COLO668 (cell line): ENCODE measurements around the gene DTNBP1.

Experiments used
- DNase-seq: peaks from one replicate; lab custom pipeline; 2025; ENCODE audit not compliant: unreplicated experiment; lab: John Stamatoyannopoulos, UW

The DTNBP1 gene

GRCh38 chr6:15626878-15627674, 35.8 kb downstream of the DTNBP1 start:
- no peak for DNase-seq

- DNase-seq, result no peak
Measured at GRCh38 chr6:15626160-15626559, 36.7 kb downstream of the DTNBP1 start.

DNA sequence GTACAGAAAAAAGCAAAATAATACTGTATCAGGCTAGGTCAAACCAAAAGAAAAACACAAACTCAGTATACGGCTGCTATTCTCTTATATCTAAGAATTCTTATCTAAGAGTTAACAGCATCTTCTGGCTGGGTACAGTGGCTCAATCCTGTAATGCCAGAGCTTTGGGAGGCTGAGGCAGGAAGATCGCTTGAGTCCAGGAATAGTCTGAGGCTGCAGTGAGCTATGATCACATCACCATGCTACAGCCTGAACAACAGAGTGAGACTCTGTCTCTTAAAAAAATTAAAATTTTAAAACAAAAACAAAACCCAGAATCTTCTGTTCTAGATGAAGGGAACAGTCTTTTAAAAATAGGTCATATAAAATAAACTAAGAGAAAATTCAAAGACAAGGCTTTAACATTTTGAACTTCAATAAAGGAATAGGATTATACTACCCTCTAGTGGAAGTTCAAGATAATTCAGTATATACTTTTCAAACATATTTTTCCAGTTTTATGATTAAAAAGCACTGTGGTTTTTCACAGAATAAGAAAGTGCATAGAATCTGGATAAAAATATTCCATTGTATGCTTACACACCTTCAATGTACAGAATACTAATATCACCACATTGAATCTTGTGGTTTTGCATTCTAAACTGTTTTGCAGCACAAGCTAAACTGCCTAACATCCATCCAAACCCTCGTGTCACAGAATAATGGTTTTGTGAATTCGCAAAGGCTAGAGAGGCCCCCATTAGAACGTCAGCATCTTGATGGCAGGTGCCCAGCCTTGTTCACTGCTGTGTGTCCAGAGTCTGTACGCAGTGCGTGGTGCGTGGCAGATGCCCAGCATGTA, 39.3 kb downstream of the DTNBP1 start:
- no peak for DNase-seq

DNA sequence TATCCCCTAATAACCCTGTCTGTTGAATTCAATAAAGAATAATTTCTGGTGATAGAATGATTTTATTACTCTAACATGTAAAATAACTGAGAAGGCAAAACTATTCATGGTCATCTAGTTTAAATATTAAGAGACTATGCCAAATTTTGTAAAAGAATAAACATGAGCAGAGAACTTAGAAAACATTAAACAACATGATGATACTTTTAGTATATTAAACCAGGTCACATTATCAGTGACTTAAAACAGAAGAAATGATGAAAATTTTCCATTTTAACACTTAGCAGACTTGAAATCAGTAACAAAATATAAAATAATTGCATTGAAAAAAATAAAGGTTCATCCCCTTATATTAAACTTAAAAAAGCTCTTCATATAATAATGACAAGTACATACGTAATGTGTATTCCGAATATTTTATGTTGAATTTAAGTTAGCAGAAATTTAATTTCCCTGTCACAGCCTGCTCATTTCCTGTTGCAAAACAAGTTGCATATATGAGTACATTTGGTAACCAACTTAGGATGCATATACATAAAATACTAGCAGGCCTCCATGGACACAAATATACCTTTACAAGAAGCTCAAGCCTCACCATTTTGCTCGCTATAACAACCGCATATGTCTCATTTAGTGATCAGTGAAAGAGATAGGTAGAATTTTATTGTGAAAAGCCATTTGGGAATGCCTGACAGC, 40.6 kb downstream of the DTNBP1 start:
- DNase-seq, result no peak

GRCh38 chr6:15621203-15622044, 41.4 kb downstream of the DTNBP1 start:
- no peak for DNase-seq

DNA sequence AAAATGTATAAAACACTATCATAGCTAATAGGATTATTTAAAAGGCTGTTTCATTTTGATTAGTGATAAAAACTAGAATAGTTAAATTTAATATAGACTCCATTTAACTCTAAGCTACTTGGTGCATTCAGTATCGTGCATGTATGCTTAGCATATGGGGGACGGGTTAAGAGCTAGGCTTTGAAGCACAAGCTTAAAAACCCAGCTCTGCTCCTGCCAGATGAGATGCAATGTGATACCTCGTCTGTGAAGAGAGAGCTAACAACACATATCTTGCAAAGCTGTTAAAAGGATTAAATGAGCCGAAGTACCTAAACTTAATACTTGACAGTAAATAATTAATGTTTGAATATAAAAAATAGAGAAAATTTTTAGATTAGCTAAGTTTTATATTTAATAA, 42.2 kb downstream of the DTNBP1 start:
- no peak for DNase-seq

GRCh38 chr6:15619330-15619729, 43.5 kb downstream of the DTNBP1 start:
- DNase-seq, result no peak

- no peak for DNase-seq
Measured at GRCh38 chr6:15618685-15619084, 44.1 kb downstream of the DTNBP1 start.

GRCh38 chr6:15616261-15616660, 46.6 kb downstream of the DTNBP1 start:
- no peak for DNase-seq

- no peak for DNase-seq
Measured at GRCh38 chr6:15615802-15616201, 47.0 kb downstream of the DTNBP1 start.

DNA sequence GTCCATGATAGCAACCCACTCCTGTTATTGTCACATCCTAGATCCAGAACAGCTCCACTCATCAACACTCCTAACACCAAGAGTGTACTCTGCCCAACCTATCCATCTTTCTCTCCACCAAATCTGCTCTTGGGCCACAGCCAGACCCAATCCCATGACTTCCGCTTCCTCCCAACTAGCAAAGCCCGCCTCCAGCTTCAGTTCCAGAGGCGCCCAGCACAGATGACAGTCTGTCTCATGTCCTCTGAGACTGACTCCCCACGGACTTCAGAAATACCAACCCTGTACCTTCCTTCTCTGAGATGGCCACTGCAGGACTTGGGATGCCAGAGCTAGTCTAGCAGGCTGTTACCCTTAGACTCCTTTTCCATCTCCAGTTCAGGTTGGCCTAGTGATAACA, 48.6 kb downstream of the DTNBP1 start:
- no peak for DNase-seq

- DNase-seq, result no peak
Measured at GRCh38 chr6:15608396-15608795, 54.4 kb downstream of the DTNBP1 start.

- DNase-seq, result no peak
Measured at GRCh38 chr6:15607603-15608002, 55.2 kb downstream of the DTNBP1 start.

GRCh38 chr6:15606347-15606746, 56.5 kb downstream of the DTNBP1 start:
- no peak for DNase-seq

- DNase-seq, result no peak
Measured at GRCh38 chr6:15604843-15605242, 58.0 kb downstream of the DTNBP1 start.

- DNase-seq, result no peak
Measured at GRCh38 chr6:15602154-15602553, 60.7 kb downstream of the DTNBP1 start.

DNA sequence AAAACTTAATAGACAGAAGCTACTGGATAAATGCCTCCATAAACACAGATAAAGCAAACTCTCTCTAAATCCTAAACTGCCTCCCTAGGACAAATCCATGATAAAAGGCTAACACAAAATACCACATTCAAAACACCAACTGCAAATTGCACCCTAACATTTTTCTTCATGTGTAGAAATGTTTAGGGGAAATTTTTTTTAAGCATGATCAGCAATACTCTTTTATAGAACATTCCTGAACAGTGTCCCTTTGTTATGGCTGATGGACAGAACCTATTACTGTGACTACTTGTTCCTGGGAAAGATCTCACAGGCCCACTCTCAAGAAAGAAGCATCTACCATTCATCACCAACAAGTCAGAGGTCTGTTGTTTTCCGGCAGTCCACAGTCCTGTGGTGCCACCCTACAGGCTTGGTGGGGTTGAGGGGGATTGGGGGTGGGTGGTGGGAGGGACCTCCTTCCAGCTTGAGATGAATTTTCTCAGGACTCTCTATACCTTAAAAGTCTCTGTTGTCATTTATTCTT, 64.5 kb downstream of the DTNBP1 start:
- DNase-seq, result no peak

GRCh38 chr6:15596186-15596896, 66.5 kb downstream of the DTNBP1 start:
- DNase-seq, result no peak

DNA sequence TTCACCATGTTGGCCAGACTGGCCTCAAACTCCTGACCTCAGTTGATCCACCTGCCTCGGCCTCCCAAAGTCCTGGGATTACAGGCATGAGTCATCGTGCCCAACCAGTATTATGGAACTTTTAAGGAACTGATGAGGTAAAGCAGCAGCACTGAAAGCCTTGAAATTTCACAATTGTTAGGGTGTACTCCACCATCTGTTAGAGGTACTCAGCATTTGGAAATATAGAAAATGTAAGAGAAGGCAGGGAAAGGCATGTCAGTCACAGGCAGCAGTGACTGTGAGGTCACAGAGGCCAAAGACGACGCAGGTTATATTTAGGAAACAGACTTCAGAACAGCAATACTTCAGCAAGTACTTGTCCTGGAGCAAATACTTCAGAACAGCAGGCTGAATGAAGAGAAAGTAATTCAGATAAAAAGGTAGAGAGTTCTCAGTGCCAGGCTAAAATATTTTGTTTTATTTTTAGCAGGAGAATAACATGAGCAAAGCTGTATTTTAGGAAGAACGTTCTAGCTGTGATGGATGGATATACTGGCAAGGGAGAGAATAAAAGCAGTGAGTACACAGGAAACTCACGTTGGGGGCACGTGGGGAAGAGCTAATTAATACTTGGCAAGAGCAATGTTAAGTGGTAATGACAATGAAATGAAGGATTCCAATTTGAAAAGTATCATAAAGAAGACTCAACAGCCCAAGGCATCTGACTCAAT, 67.2 kb downstream of the DTNBP1 start:
- DNase-seq, result no peak
